ENCODE results near the gene GLMN. TPM values are rescaled to one million over a fixed set of nuclear protein-coding genes. Genes with fewer than 3 reads are reported as not detected.

Gene GLMN
- polyA plus RNA-seq, 1 donor (not counting 4 experiments of a cell fraction or from before 2014, with no cell fraction given) = 11.3 TPM

DNA sequence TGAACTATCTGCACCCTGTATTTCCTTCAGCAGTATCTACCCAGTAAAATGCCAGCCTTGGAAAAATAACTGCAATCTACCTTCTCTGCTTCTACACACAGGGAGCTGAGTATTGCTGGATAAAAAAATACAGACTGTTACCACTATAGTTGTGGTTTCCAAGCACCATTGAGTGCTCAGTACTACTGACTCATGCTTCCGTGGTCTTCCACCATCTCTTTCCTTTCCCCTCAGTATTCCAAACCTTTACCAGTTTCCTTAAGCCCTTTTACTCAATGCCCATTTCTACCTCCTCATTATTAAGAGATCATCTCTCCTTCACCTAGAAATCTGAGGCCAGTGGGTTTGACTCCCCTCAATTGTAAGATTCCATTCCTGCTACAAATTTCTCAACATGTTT lies 23.8 kb downstream of the GLMN start:
- Histone ChIP-seq H4K20me1 (ENCODE audit: control insufficient read depth, extremely low read depth, insufficient read depth, low read length) (no peaks in the 10 kb centered on the region), H3K27me3 (ENCODE audit: control insufficient read depth, extremely low read depth, insufficient read depth, low read length) (no peaks in the 10 kb centered on the region), H3K4me2 (ENCODE audit: control insufficient read depth, extremely low read depth, insufficient read depth, low read depth, low read length) (no peak overlapping the region), H3K9me3 (ENCODE audit: control insufficient read depth, low read depth, low read length) (no peaks in the 10 kb centered on the region), H3K4me1 (ENCODE audit: control insufficient read depth, extremely low read depth, insufficient read depth, low read length) (no peaks in the 10 kb centered on the region), H3K27ac (ENCODE audit: control insufficient read depth, insufficient read depth, low read length) (no peak overlapping the region), H2AFZ (ENCODE audit: control insufficient read depth, low read length) (no peak overlapping the region), H3K79me2 (ENCODE audit: control insufficient read depth, insufficient read depth, low read length) (no peaks in the 10 kb centered on the region), H3K4me3 (ENCODE audit: control insufficient read depth in 2 of 3, extremely low read depth in 1 of 3, insufficient read depth in 2 of 3, low read depth in 1 of 3, low read length in 3 of 3) (no peak overlapping the region), H3K9ac (ENCODE audit: control insufficient read depth, extremely low read depth, insufficient read depth, low read length) (no peak overlapping the region), H3K9me1 (ENCODE audit: control insufficient read depth, extremely low read depth, insufficient read depth, low read length) (no peaks in the 10 kb centered on the region), H3K36me3 (ENCODE audit: control insufficient read depth in 2 of 2, extremely low read depth in 1 of 2, insufficient read depth in 2 of 2, low read length in 2 of 2) (peaks cover 3 to 15% of the 10 kb centered on the region in 2 experiments)
- dilution Hi-C loops (cut with MboI; ENCODE audit: extremely low pct_ligation_motif_present, low sequenced_read_pairs) = loop anchor here (25.0 kb wide), 1 partner anchor 288 kb away; no protein-coding TSS in a partner anchor
- FAIRE-seq (no peak), DNase-seq (ENCODE audit: low read depth, low spot score) (no peak)
- TF ChIP-seq, protein P1, sequence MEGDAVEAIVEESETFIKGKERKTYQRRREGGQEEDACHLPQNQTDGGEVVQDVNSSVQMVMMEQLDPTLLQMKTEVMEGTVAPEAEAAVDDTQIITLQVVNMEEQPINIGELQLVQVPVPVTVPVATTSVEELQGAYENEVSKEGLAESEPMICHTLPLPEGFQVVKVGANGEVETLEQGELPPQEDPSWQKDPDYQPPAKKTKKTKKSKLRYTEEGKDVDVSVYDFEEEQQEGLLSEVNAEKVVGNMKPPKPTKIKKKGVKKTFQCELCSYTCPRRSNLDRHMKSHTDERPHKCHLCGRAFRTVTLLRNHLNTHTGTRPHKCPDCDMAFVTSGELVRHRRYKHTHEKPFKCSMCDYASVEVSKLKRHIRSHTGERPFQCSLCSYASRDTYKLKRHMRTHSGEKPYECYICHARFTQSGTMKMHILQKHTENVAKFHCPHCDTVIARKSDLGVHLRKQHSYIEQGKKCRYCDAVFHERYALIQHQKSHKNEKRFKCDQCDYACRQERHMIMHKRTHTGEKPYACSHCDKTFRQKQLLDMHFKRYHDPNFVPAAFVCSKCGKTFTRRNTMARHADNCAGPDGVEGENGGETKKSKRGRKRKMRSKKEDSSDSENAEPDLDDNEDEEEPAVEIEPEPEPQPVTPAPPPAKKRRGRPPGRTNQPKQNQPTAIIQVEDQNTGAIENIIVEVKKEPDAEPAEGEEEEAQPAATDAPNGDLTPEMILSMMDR (optimal IDR thresholded peaks at IDR 0.05 in 1 of 3, IDR thresholded peaks at IDR 0.05 in 1 of 3, conservative IDR thresholded peaks at IDR 0.05 in 1 of 3; ENCODE audit: extremely low read depth in 1 of 3, insufficient read depth in 2 of 3, low read length in 3 of 3) = no peak
- no peak for TF ChIP-seq EZH2 (IDR thresholded peaks at IDR 0.05; ENCODE audit: low read length)

DNA sequence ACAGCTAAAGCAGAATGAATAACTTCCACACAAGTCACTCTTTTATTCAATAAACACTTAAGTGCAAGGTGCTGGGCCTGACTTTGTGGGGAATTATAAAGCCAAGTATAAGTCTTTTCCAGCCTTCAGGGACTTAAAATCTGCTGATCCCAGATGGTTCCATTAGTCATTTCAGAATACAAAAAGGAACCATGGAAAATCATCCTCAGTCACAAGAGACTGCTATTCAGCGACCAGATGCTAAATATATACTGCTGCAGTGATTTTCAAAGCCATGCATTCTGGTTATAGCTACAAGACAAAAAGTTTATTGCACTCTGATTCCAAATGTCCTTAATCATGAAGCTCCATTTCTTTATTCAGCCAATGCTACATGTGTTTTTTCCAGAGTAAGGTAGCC lies 25.7 kb downstream of the GLMN start:
- peaks cover 4 to 14% of the 10 kb centered on the region in 2 experiments for H3K36me3 ChIP-seq (ENCODE audit: control insufficient read depth in 2 of 2, extremely low read depth in 1 of 2, insufficient read depth in 2 of 2, low read length in 2 of 2)
- no peak for FAIRE-seq

More for the DNA sequence above, 25.7 kb downstream of the GLMN start:
- H3K79me2 ChIP-seq (ENCODE audit: control insufficient read depth, insufficient read depth, low read length) = no peaks in the 10 kb centered on the region
- dilution Hi-C loops (cut with MboI; ENCODE audit: extremely low pct_ligation_motif_present, low sequenced_read_pairs) = loop anchor here (25.0 kb wide), 1 partner anchor 286 kb away; no protein-coding TSS in a partner anchor
- H3K9me1 ChIP-seq (ENCODE audit: control insufficient read depth, extremely low read depth, insufficient read depth, low read length) = no peaks in the 10 kb centered on the region
- DNase-seq (ENCODE audit: low read depth, low spot score) = no peak
- H2AFZ ChIP-seq (ENCODE audit: control insufficient read depth, low read length) = no peak overlapping the region
- H3K4me3 ChIP-seq (ENCODE audit: control insufficient read depth in 2 of 3, extremely low read depth in 1 of 3, insufficient read depth in 2 of 3, low read depth in 1 of 3, low read length in 3 of 3) = no peak overlapping the region
- no peaks in the 10 kb centered on the region for H4K20me1 ChIP-seq (ENCODE audit: control insufficient read depth, extremely low read depth, insufficient read depth, low read length)
- no peak overlapping the region for H3K4me2 ChIP-seq (ENCODE audit: control insufficient read depth, extremely low read depth, insufficient read depth, low read depth, low read length)
- TF ChIP-seq, protein P1 (optimal IDR thresholded peaks at IDR 0.05 in 1 of 3, IDR thresholded peaks at IDR 0.05 in 1 of 3, conservative IDR thresholded peaks at IDR 0.05 in 1 of 3; ENCODE audit: extremely low read depth in 1 of 3, insufficient read depth in 2 of 3, low read length in 3 of 3) = no peak
- no peak for TF ChIP-seq EZH2 (IDR thresholded peaks at IDR 0.05; ENCODE audit: low read length)
- H3K4me1 ChIP-seq (ENCODE audit: control insufficient read depth, extremely low read depth, insufficient read depth, low read length) = no peaks in the 10 kb centered on the region
- no peak overlapping the region for H3K27ac ChIP-seq (ENCODE audit: control insufficient read depth, insufficient read depth, low read length)
- no peaks in the 10 kb centered on the region for H3K9me3 ChIP-seq (ENCODE audit: control insufficient read depth, low read depth, low read length)
- no peaks in the 10 kb centered on the region for H3K27me3 ChIP-seq (ENCODE audit: control insufficient read depth, extremely low read depth, insufficient read depth, low read length)
- no peak overlapping the region for H3K9ac ChIP-seq (ENCODE audit: control insufficient read depth, extremely low read depth, insufficient read depth, low read length)
